OCI-M2 (cell line): ENCODE results near the gene TYRP1.

Source experiments
- DNase-seq: peaks from one replicate; lab custom pipeline; 2025; ENCODE audit not compliant: unreplicated experiment; lab: John Stamatoyannopoulos, UW

The TYRP1 gene

GRCh38 chr9:12696931-12697622 is 3.9 kb downstream of the TYRP1 start:
- DNase-seq = no peak

GRCh38 chr9:12697719-12698118 is 4.5 kb downstream of the TYRP1 start:
- no peak for DNase-seq

GRCh38 chr9:12698266-12698665 is 5.1 kb downstream of the TYRP1 start:
- no peak for DNase-seq

- DNase-seq = no peak
These were observed 5.8 kb downstream of the TYRP1 start for GRCh38 chr9:12698986-12699385.

- DNase-seq = no peak
These were observed 6.3 kb downstream of the TYRP1 start for GRCh38 chr9:12699529-12699928.

- no peak for DNase-seq
These were observed 7.9 kb downstream of the TYRP1 start for GRCh38 chr9:12701126-12701525.

- DNase-seq = no peak
These were observed 9.1 kb downstream of the TYRP1 start for GRCh38 chr9:12702160-12702758.

- no peak for DNase-seq
These were observed 10.8 kb downstream of the TYRP1 start for GRCh38 chr9:12703996-12704395.

GRCh38 chr9:12705738-12706391 is 12.7 kb downstream of the TYRP1 start:
- no peak for DNase-seq

- no peak for DNase-seq
These were observed 15.5 kb downstream of the TYRP1 start for GRCh38 chr9:12708562-12709298.

- no peak for DNase-seq
These were observed 19.3 kb downstream of the TYRP1 start for GRCh38 chr9:12712532-12712931.

GRCh38 chr9:12715268-12715667 is 22.1 kb downstream of the TYRP1 start:
- DNase-seq = no peak

- no peak for DNase-seq
These were observed 23.8 kb downstream of the TYRP1 start for GRCh38 chr9:12716823-12717600.

GRCh38 chr9:12717907-12718306 is 24.7 kb downstream of the TYRP1 start:
- no peak for DNase-seq

- no peak for DNase-seq
These were observed 25.4 kb downstream of the TYRP1 start for GRCh38 chr9:12718482-12719026.

GRCh38 chr9:12719431-12719830 is 26.2 kb downstream of the TYRP1 start:
- DNase-seq = no peak

- DNase-seq = no peak
These were observed 27.4 kb downstream of the TYRP1 start for GRCh38 chr9:12720551-12720950.

- DNase-seq = no peak
These were observed 28.9 kb downstream of the TYRP1 start for GRCh38 chr9:12722131-12722530.

- no peak for DNase-seq
These were observed 30.3 kb downstream of the TYRP1 start for GRCh38 chr9:12723409-12724028.

- no peak for DNase-seq
These were observed 33.6 kb downstream of the TYRP1 start for GRCh38 chr9:12726795-12727194.
